GM12892 (cell line): ENCODE data around the gene CMKLR1.

Experiments used
- DNase-seq: peaks from one replicate; pipeline ENCODE4 v3.0.0; 2011; ENCODE audit not compliant: insufficient read length
- FAIRE-seq: peaks from 2 replicates; lab custom pipeline; 2011; peaks lifted over from hg19 to GRCh38; lab: Jason Lieb, UNC
- POLR2A ChIP-seq: IDR thresholded peaks from 2 replicates; pipeline ENCODE4 v1.6.1; 2011; ENCODE audit warnings: low read depth, low read length, control low read depth
- POLR2AphosphoS5 ChIP-seq: IDR thresholded peaks from 2 replicates; pipeline ENCODE4 v1.6.1; 2011; ENCODE audit warnings: low read depth, low read length, control low read depth
- TAF1 ChIP-seq: IDR thresholded peaks from 2 replicates; pipeline ENCODE4 v1.6.1; 2011; ENCODE audit warnings: low read depth, mild to moderate bottlenecking, control low read depth, low read length, borderline replicate concordance

Gene CMKLR1

GRCh38 chr12:108248011-108248410 is 91.1 kb downstream of the CMKLR1 start:
- FAIRE-seq (no peak), DNase-seq (no peak)
- TF ChIP-seq POLR2A (no peak), TAF1 (no peak), POLR2AphosphoS5 (no peak)

- TF ChIP-seq POLR2AphosphoS5 (no peak), TAF1 (no peak), POLR2A (no peak)
- DNase-seq = no peak
- FAIRE-seq = no peak
These were observed 92.0 kb downstream of the CMKLR1 start for GRCh38 chr12:108247130-108247529.

GRCh38 chr12:108241986-108242703 is 97.0 kb downstream of the CMKLR1 start:
- DNase-seq = no peak

GRCh38 chr12:108240928-108241327 is 98.2 kb downstream of the CMKLR1 start:
- FAIRE-seq (no peak), DNase-seq (no peak)
- TF ChIP-seq POLR2AphosphoS5 = no peak
- no peak for TF ChIP-seq TAF1
- TF ChIP-seq POLR2A = no peak

More at GRCh38 chr12:108241986-108242703, 97.0 kb downstream of the CMKLR1 start:
- no peak for TF ChIP-seq POLR2A
- no peak for TF ChIP-seq TAF1
- TF ChIP-seq POLR2AphosphoS5 = no peak
- no peak for FAIRE-seq

GRCh38 chr12:108240027-108240785 is 98.9 kb downstream of the CMKLR1 start:
- DNase-seq = no peak
- no peak for TF ChIP-seq POLR2A
- no peak for TF ChIP-seq POLR2AphosphoS5
- no peak for TF ChIP-seq TAF1
- no peak for FAIRE-seq

- TF ChIP-seq TAF1 (no peak), POLR2AphosphoS5 (no peak), POLR2A (no peak)
- FAIRE-seq (no peak), DNase-seq (no peak)
These were observed 99.7 kb downstream of the CMKLR1 start for GRCh38 chr12:108239378-108239777.

- TF ChIP-seq TAF1 (no peak), POLR2AphosphoS5 (no peak)
- FAIRE-seq (no peak), DNase-seq (no peak)
These were observed 100.6 kb downstream of the CMKLR1 start for GRCh38 chr12:108238474-108238873.
